Omental fat pad (tissue), 4 donors: ENCODE measurements around the gene SHROOM3. TPM values are rescaled to one million over a fixed set of nuclear protein-coding genes. Genes with fewer than 3 reads are reported as not detected.

Experiments used
- ATAC-seq: fragments of 150-250 bp; one replicate; pipeline ENCODE4 v1.9.1; 2016; ENCODE audit warnings: mild to moderate bottlenecking, moderate library complexity; ENCODE audit not compliant: low FRiP score
- DNase-seq: peaks from one replicate; pipeline ENCODE4 v3.0.0-alpha.2; 2019; ENCODE audit warnings: low spot score
- total RNA-seq, 4 donors: library from RNA; depleted of rRNA; stranded (reverse); fragments of >200 nt; gene quantifications; one replicate each; pipeline ENCODE4 v1.1.0, GENCODE V29; 2016
- TF ChIP-seq, protein P1 (sequence below), 3 donors: fragments of 450-650 bp; IDR thresholded peaks; one replicate each; pipeline ENCODE4 v1.5.1; 2016 to 2017; ENCODE audit warnings: antibody characterized with exemption in 3 of 3, mild to moderate bottlenecking in 3 of 3, moderate library complexity in 2 of 3

Gene SHROOM3
- total RNA-seq, 4 donors from 2014 or later: 1.3 to 12.2 (median 3.1) TPM

DNA sequence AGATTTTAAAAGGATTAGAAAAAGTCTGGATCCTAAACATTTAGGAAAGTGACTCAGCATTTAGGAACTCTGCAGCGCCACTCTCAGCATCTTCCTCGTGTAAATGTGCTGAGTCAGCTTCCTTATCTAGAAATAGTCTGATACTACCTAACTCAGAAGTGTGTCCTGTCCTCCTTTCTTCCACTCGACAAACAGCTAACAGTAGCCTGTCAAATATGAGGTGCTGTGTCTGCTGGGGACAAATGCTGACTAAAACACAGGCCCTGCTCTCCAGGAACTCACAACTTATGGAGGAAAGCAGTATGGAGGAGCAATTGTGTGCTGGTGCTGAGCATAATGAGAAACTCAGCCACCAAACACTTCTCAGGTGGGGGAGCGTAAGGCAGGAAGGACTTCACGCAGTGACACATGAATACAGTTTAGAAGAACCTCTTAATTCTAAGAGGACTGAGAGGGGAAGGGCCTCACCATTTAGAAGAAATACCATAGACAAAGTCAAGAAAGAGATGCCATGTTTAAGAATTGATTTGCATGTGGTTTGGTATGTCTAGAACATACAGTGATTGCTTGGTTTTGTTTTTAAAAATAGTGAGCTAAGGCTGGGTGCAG, 337.6 kb downstream of the SHROOM3 start:
- no peak for ATAC-seq
- DNase-seq: no peak
- TF ChIP-seq, protein P1, sequence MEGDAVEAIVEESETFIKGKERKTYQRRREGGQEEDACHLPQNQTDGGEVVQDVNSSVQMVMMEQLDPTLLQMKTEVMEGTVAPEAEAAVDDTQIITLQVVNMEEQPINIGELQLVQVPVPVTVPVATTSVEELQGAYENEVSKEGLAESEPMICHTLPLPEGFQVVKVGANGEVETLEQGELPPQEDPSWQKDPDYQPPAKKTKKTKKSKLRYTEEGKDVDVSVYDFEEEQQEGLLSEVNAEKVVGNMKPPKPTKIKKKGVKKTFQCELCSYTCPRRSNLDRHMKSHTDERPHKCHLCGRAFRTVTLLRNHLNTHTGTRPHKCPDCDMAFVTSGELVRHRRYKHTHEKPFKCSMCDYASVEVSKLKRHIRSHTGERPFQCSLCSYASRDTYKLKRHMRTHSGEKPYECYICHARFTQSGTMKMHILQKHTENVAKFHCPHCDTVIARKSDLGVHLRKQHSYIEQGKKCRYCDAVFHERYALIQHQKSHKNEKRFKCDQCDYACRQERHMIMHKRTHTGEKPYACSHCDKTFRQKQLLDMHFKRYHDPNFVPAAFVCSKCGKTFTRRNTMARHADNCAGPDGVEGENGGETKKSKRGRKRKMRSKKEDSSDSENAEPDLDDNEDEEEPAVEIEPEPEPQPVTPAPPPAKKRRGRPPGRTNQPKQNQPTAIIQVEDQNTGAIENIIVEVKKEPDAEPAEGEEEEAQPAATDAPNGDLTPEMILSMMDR (IDR thresholded peaks at IDR 0.05): no peak

DNA sequence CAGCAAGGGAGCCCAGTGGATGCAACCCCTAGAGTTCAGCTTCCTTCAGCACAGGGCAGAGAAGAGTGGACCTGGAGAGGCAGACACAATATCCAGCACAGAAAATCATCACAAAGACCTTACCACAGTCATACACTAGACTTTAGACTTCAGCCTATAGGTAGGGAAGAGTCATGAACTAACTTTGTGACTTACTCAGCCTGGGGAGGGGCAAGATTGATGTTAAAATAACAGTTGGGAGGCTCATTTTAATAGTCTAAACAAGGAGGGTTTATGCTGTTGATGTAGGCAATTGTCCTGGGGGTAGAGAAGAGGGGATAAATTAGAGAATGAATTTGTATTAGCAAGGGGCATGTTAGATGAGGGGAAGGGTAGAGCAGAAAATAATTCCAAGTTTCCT, 338.7 kb downstream of the SHROOM3 start:
- TF ChIP-seq, protein P1 (IDR thresholded peaks at IDR 0.05): no peak
- ATAC-seq (no peak), DNase-seq (no peak)

DNA sequence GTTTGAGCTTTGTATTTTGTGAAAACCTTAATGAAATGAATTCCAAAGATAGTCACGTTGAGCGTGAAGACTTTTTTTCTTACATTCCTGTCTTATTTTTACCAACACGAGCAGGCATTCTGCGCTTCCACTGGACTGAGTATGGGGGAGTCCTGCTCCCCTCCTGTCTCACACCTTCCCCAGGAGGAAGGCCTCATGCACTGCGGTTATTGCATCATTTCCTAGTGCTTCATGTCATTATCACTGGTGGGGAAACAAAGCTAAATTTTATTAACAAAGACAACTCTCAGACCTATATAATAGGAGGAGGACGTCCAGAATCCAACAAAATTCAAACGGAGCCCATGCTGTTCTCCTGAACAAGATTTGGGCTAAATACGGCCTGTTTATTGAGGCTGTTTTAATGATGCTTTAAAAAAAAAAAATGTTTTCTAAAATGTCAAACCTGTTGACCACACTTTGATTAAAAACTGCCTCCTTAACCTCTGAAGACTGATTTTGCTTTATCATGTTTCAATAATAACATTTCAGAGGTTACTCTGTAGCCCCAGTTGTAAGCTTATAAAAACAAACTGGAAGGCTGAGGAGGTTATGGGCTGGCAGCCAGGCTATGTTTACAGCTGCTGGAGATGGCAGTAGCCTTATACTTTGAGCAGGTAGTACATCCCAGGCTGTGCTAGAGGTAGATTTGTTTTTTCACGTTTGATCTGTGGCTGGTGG, 344.9 kb downstream of the SHROOM3 start:
- ATAC-seq (no peak), DNase-seq (no peak)
- TF ChIP-seq, protein P1 (IDR thresholded peaks at IDR 0.05): no peak

DNA sequence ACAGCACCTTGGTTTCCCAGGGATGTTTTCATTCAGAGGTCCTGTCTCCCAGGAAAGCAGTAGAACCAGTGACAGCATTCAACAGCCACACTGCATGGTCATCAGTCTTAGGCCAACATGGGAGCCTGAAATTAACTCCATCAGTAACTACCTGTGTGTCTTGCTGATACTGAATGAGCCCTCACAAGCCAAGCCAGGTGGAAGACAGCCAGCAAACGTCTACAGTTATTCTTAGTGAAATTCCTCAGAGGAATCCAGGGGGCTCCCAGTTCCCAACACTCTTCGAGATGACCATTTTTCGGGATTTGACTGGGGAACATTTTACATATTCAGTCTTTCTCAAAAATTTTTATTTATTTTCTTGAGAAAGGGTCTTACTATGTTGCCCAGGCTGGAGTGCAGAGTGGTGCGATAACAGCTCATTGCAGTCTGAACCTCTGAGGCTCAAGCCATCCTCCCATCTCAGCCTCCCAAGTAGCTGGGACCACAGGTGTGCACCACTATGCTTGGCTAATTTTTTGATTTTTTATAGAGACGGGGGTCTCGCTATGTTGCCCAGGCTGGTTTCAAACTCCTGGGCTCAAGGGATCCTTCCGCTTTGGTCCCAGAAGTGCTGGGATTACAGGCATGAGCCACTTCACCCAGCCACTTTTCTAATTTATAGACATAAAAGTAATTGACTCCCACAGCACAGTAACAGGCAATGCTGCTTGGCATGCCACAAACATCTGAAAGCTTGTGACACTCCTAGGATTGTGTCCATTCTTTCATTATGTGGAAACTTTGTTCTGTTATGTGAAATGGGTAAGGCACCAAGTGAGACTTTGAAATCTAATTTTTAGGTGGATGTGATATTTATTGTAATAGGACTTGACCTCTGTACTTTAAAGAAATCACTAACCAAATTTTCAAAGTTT, 346.0 kb downstream of the SHROOM3 start:
- DNase-seq: no peak
- TF ChIP-seq, protein P1 (IDR thresholded peaks at IDR 0.05): no peak
- no peak for ATAC-seq

DNA sequence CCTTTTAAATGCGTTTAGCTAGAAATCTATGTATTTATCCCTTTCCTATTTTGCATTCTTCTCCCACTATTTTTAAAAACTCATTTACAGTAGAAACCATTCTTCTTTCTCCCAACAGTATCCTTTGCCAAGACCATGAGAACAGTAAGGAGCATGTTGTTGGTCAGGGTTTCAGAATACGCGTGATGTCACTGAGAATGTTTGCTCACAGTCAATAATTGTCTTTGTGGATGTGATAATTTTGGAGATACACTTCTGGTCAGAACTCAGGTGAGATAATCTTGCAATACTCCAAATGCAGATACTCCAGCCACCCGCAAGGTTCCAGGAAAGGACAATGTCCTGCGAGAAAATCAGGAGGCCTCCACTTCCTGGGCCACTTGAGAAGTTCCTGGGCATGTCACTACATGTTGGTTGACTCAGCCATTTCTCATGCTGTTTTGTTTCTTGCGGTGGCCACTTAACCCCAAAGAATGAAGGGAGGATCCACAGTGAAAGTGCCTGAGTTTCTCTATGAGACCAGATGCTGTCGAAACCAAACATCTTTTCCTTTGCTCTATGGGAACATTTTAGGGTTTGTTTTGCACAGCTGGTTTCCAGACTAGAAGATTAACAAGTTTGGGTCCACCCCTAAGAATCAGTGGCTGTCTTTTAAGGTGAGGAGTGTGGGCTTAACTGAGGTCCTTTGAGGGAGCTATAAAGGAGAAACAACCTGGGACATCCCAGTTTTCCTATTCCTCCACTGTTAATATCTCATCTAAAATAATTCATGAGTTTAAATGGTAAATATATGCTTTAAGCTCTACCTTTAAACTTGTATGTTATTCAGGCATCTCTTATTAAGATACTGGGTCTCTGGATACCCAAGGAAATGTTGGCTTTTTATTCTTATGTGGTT, 346.9 kb downstream of the SHROOM3 start:
- TF ChIP-seq, protein P1 (IDR thresholded peaks at IDR 0.05): no peak
- DNase-seq (no peak), ATAC-seq (no peak)

DNA sequence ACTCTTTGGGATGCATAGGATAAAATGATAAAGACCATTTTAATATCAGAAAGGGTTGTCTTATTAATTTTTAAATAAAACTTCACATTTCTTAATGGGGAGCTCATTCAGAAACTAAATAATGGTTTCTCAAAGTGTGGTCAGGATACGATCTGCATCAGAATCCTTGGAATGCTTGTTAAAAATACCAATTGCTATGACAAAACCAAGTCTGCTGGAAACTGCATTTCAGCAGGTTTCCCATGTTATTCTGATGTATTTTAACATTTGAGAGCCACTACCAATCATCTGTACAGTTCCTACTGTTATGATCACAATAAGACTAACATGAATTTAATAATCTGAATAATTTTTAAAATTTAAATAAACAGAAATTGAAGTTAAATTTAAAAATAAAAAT, 347.8 kb downstream of the SHROOM3 start:
- TF ChIP-seq, protein P1 (IDR thresholded peaks at IDR 0.05): no peak
- ATAC-seq (no peak), DNase-seq (no peak)
